Testis (tissue), 2 donors: ENCODE data around the gene EYA2.

Experiments used
- POLR2A ChIP-seq: fragments of 450-650 bp; IDR thresholded peaks from one replicate; pipeline ENCODE4 v1.6.1; 2017; ENCODE audit warnings: antibody characterized with exemption, mild to moderate bottlenecking, moderate library complexity
- TF ChIP-seq, protein P1 (sequence below), 3 experiments: fragments of 450-650 bp in 2 of 3; fragments of 200-600 bp in 1 of 3; sonication (generic) in 1 of 3; IDR thresholded peaks; one replicate each; pipeline ENCODE4 v1.5.1; 2016 to 2019; ENCODE audit warnings: antibody characterized with exemption in 3 of 3, mild to moderate bottlenecking in 2 of 3, moderate library complexity in 1 of 3

GRCh38 chr20:47073766-47074475 is 179.3 kb downstream of the EYA2 start:
- TF ChIP-seq, protein P1, sequence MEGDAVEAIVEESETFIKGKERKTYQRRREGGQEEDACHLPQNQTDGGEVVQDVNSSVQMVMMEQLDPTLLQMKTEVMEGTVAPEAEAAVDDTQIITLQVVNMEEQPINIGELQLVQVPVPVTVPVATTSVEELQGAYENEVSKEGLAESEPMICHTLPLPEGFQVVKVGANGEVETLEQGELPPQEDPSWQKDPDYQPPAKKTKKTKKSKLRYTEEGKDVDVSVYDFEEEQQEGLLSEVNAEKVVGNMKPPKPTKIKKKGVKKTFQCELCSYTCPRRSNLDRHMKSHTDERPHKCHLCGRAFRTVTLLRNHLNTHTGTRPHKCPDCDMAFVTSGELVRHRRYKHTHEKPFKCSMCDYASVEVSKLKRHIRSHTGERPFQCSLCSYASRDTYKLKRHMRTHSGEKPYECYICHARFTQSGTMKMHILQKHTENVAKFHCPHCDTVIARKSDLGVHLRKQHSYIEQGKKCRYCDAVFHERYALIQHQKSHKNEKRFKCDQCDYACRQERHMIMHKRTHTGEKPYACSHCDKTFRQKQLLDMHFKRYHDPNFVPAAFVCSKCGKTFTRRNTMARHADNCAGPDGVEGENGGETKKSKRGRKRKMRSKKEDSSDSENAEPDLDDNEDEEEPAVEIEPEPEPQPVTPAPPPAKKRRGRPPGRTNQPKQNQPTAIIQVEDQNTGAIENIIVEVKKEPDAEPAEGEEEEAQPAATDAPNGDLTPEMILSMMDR (IDR thresholded peaks at IDR 0.05): no peak
- TF ChIP-seq POLR2A: no peak
